GM04504 (cell line): Measurements from ENCODE around the gene MRPS14.
"Not testable (repeated sequence)": the region's sequence is repeated elsewhere in the genome, so short reads cannot be mapped to it uniquely, and the experiment has no call there.

Experiments
- DNase-seq: peaks from one replicate; pipeline ENCODE4 v3.0.0-alpha.2; 2012; ENCODE audit warnings: low read depth

MRPS14 gene

GRCh38 chr1:175023922-175024242 is 657 bp upstream of the MRPS14 start:
- not testable (repeated sequence) for DNase-seq

DNA sequence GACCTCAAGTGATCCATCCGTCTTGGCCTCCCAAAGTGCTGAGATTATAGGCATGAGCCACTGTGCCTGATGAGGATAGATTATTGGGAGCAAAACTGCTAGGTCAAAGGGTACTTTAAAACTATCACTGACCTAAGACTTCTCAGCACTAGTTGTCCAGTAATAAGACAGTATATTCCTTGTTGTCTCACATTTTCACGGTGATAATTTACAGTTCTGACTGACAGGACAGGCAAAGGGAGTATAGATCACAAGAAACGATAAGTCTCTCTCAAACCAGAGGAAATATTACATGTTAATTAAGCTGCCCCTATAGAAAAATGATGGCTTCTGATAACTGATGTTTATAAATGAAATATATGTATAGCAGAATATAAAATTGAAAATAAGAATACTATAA is 3.7 kb downstream of the MRPS14 start:
- DNase-seq: no peak

DNA sequence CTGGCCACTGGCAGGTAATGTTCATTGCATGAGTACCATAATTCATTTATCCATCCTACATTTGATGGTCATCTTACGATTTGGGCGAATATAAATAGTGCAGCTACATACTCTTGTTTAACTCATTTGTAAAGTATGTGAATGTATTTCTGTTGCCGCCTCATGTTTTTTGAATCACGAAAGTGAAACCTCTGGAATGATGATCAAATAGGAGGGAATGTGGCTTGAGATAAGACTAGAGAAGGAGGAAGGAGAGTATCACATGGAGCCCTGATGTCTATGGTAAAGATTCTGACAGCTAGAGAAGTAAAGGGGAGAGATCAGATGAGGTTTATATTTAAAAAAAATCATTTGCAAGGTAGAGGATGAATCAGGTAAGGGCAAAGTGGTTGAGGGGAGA is 8.0 kb downstream of the MRPS14 start:
- DNase-seq: no peak

- DNase-seq: no peak
These were observed 9.8 kb downstream of the MRPS14 start for GRCh38 chr1:175013445-175013844.

GRCh38 chr1:175009532-175009931 is 13.7 kb downstream of the MRPS14 start:
- no peak for DNase-seq

- no peak for DNase-seq
These were observed 18.0 kb downstream of the MRPS14 start for GRCh38 chr1:175005085-175005783.

DNA sequence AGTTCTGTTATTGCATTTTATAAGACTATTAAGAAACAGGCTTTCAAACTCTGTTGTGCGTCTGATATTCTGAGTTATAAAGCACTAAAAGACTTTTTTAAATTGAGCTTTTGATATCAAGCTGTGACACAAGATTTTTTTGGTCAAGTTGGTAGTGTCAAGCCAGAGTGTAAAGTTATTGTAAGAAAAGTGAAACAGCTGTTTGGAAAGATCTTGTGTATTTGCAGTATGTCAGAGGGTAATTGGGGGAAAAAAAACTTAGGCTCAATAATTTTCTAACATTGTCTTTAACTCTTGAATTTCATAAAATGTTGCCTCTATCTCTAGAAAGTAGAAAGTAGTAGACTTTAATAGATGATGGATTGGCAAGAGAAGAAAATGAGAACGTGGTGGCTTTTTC is 19.7 kb downstream of the MRPS14 start:
- no peak for DNase-seq

- no peak for DNase-seq
These were observed 20.2 kb downstream of the MRPS14 start for GRCh38 chr1:175002910-175003517.

DNA sequence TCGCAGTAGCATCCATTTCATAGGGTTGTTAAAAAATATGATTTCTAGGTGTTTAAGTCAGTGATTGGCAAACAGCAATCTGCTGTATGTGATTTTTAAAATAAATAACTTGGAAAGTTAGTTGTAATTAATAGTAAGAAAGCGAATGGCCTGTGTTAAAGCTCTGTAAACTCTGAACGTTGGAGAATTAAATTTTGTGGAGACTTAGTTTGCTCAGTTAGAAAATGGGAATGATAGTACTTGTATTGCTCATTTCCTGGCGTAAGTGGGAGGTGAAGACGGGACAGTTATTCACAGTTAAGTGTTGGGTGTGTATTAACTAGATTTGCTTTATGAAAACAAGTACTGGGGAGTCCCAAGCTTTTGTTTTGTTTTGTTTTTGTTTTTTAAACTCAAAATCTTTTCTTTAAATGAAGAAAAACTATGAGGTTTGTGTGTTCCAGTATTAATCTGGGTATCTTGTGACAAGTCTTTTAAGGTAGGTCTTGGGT is 22.5 kb downstream of the MRPS14 start:
- no peak for DNase-seq

- DNase-seq: no peak
These were observed 23.1 kb downstream of the MRPS14 start, which contains the start of gene CACYBP for GRCh38 chr1:174999936-175000696. TSS of gene CACYBP (plus strand) at chr1:174999947. CDS start at chr1:175000181, 234 bp downstream.

DNA sequence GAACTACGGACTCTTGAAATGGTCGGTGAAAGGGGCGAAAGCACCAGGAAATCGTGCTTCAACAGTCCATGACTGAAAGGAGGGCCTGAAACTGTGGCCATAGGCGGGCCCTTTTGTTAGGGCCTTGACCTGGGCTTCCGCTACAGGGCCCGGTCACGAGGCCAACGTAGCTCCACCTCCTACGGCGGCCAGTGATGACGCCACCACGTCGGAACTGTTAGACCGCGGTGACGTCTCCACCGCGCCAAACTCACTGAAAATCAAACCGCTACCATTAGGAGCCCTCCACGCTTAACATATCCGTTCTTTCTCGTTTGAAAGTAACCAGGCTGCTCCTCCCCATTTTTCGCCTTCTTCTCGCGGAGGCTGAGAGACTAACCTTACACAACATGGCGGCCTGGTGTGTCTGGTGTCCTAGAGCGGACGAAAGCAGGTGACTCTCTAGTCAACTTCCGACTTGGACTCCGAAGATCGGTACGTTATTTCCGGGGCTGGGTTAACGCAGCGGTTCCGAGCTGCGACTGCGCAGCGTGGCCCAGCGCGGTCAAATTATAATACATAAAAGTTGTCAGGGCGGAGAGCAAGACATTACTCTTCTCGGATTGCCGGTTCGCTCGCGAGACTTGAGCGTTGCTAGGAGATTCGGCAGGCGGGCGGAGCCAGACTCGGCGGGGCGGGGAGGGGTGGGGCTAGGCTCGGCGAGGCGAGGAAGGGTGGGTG is 23.8 kb downstream of the MRPS14 start:
- DNase-seq: peak; percentile 99

DNA sequence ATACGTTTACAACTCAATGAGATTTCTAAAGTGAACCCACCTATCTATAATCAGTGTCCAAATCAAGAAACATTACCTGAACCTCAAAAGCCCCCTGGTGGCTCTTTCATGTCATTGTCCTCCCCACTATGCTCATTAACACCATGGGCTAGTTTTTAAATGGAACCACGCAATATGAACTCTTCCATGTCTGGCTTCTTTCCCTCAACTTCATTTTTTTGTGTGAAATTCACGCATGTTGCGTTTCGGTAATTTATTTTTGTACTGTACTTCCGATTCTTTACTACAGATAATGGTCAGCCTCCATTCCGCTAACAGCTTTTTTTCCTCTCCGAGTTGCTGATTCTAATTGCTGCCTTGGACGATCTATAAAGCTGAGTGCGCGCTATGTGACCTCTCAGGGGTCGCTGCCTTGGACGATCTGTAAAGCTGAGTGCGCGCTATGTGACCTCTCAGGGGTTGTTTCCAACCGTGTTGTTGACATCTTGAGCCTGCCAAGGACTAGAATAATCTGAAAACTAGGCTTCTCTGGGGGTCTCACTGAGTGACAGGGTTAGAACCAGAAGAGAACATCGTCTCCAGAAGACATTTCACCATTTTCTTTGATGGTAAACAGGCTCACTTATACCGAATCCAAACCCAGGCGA is 24.5 kb downstream of the MRPS14 start:
- no peak for DNase-seq

DNA sequence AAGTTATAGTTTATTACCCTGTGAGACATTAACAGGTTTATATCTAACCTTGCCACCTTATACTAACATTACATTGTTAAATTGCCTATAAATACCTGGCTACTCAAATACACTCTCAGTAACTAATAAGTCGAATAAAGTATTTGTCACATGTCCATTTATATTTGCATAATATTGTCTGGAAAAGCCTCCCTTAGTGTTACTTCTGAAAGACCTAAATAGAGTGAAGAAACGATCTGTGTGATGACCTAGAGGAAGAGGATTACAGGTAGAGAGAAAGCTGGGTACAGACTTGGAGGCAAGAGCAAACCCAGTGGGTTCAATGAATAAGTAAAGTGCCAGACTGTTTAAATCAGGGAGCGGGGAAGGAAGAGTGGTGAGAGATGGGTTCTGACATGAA is 26.2 kb downstream of the MRPS14 start:
- no peak for DNase-seq

DNA sequence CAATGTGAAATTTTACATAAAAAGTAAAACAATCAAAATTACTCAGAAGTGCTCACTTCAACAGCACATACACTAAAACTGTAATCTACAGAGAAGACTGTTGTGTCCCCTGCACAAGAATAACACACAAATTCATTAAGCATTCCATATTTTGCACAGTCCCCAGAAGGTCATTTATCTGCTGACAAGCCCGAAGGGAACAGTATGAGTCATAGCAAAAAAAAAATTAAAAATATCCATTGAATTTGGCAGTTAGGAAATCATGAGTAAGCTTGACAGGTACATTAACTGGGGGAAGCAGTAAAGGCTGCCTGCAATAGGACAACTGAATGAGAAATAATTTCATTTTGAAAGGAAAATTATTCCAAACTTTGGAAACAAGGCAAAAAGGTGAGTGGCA is 26.7 kb downstream of the MRPS14 start:
- DNase-seq: no peak

- DNase-seq: no peak
These were observed 27.3 kb downstream of the MRPS14 start for GRCh38 chr1:174995916-174996315.

DNA sequence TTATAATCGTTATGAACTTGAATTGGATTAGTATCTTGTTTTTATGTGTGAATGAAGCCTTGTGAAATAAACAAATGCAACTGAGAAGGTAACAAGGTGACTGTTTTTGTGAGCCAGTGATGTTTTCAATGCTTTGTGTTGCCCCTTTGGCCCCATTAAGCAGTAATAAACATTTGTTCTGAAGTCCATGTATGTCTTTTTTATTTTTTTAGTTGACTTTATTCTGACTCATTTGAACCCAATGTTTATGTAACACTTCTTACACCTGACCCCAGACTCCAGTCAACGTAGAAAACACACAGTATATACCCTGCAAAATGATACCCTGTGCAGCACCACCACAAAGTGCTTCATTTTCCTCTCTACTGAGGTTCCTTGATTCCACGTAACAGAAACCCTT is 28.1 kb downstream of the MRPS14 start:
- DNase-seq: no peak

GRCh38 chr1:174991473-174991872 is 31.8 kb downstream of the MRPS14 start:
- no peak for DNase-seq

- DNase-seq: no peak
These were observed 32.7 kb downstream of the MRPS14 start for GRCh38 chr1:174990382-174990999.

- DNase-seq: no peak
These were observed 33.5 kb downstream of the MRPS14 start for GRCh38 chr1:174989536-174990220.

- DNase-seq: no peak
These were observed 34.2 kb downstream of the MRPS14 start for GRCh38 chr1:174988986-174989385.

- no peak for DNase-seq
These were observed 34.7 kb downstream of the MRPS14 start for GRCh38 chr1:174988539-174988938.
